HG02623 (cell line): ENCODE data around the gene ZBTB8A.
A peak's percentile ranks its signal among the peaks of the same experiment; 100 is the strongest.
"Not testable (repeated sequence)": the region's sequence is repeated elsewhere in the genome, so short reads cannot be mapped to it uniquely, and the experiment has no call there.

Source experiments
- ATAC-seq: cut with Tn5 transposase; IDR thresholded peaks from one replicate; pipeline ENCODE4 v1.9.1; 2021; ENCODE audit warnings: moderate library complexity; ENCODE audit not compliant: unreplicated experiment

Gene ZBTB8A

DNA sequence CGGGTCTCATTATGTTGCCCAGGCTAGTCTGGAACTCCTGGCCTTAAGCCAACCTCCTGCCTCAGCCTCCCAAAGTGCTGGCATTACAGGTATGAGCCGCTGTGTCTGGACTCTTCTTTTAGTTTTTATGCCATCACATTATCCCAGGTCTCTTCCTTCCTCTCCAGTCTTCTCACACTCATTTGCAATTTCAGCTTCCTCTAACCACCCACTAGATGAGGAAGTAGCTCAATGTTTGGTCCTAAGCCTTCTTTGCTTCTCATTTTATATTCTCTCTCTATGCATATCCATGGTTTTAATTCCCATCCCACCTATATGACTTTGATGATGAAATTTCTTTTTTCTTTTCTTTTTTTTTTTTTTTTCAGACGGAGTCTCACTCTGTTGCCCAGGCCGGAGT, 3.1 kb upstream of the ZBTB8A start:
- no peak for ATAC-seq

DNA sequence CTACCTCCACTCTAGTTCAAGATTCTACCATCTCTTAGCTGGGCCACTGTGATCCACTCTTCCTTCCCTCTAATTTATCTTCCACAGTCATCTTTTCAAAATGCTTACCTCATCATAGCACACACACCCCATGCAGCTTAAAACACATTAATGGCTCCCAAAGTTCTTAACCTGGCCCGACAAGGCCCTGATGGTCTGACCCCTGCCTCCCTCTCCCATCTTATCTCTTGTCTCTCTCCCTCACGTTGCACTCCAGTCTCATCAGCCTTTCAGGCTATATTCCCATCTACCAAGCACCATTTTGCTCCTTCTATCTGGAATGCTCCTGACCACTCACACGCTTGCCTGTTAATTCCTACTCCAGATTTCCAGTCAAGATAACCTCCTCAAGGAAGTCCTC, 2.5 kb upstream of the ZBTB8A start:
- no peak for ATAC-seq

DNA sequence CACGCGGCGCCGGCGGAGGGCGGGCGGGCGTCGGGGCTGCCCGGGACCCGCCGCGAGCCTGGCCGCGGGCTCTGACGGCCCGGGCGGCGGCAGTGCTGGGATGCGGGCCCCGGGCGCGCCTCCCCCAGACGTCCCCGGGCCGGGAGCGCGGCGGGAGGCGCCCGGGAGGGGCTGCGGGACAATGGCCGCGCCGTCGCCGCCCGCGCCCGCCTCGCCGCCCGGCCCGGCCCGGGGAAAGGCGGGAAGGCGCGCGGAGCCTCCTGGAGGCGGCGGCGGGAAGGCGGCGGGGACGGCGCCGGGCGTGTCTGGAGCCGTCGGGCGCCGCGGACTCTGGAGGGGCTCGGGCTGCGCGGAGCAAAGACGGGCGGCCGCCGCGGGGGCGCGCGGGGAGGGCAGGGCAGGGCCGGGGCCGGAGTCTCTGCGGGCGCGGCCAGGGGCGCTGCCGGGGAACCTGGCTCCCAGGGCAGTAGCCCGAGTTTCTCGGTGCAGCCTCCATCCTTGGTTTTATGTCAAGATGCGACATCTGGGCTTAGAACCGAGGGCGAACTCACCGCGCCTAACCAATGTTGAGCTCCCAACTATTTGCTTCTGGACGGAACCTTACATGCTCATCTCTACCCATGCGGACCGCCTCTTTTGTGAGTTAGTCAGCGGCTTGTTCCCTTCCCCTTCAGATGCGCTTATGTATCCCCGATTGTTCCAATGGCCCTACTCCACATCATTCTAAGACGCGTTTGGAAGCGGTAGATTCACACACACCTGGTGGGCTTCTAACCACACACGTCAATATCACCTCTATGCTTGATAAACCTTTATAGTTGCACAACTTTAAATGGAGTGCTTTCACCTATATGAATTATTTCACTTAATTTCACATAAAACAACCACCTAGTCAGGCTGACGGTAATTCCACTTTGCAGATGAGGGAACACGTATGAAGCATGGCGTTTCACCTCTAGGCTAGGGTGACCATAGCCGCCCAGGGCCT, 651 bp downstream of the ZBTB8A start:
- ATAC-seq, result no peak

DNA sequence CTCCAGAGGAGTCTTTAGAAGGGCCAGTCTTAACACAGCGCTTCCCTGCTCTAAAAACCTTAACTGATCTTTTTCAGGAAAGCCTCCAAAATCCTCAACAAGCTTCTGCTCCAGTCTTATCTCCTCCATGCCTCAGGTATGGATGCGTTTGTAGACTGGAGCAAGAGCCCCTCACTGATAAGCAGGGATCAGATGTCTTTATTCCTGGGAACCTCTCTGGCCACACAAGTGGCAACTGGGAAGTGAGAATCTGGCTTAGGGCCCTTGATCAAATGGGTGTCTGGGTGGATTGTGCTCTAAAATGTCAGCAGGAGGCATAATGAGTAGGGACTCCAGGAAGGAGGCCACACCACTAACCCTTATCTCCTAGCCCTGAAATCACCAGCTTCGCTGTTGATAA, 1.4 kb downstream of the ZBTB8A start:
- no peak for ATAC-seq

DNA sequence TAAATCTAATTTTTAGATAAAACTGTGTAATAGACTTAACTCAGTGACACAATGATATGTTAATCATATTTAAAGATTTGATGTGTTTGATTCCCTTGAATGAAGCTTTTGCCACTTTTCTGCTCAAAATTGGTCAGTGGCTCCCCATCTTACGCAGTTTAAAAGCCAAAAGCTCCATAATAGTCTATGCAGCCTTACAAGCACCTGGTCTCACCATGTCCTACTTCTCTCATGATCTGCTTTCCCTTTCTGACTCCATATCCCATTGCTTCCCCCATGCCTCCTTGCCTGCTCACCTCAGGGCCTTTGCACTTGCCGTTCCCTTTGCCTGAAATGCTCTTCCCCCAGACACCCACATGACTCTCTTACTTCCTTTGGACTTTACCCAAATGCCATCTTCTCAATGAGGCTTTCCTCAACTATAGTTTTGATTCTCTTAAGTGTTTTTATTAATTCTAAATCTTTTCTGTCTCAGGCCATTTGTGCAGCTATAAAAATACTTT, 1.9 kb downstream of the ZBTB8A start:
- no peak for ATAC-seq

DNA sequence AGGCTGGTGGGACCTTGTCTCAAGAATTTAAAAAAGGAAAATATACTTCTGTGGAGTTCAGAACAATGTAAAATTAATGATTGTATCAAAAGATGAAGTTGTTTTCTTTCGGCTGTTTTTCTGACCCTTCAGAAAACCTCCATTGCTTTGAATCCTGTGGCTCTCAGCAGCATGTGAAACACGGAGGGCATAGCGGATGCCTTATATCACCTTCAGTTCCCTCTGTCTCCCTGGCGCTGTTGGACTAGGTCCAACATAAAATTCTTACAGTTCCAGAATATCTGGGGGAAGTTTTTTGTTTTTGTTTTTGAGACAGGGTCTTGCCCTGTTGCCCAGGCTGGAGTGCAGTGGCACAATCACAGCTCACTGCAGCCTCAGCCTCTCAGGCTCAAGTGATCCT, 7.4 kb downstream of the ZBTB8A start:
- ATAC-seq, result no peak

DNA sequence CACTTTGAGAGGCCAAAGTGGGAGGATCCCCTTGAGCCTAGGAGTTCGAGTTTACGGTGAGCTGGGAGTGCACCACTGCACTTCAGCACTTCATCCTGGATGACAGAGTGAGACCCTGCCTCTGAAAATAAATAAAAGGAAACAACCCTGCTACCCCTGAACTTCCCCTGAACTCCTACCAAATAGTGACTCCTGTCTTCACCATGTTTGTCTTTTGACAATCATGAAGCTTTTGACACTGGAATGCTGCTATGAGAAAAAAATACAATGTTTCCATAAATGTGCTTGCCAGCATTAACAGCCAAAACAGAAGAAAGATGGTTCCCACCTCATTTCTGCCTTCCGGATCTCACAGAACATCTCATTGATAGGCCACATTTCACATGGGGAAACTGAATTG, 10.4 kb downstream of the ZBTB8A start:
- ATAC-seq, result no peak

DNA sequence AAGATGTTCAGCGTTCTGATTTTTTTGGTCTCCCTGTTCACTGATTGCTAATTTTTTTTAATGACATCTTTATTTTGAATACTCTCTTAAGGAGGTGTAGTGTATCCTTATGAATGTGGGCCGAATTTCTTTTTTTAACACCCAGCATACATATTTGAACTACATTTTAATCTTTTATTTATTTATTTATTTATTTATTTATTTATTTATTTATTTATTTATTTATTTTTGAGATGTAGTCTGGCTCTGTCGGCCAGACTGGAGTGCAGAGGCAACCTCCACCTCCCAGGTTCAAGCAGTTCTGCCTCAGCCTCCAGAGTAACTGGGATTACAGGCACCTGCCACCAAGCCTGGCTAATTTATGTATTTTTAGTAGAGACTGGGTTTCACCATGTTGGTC, 15.1 kb downstream of the ZBTB8A start:
- no peak for ATAC-seq

DNA sequence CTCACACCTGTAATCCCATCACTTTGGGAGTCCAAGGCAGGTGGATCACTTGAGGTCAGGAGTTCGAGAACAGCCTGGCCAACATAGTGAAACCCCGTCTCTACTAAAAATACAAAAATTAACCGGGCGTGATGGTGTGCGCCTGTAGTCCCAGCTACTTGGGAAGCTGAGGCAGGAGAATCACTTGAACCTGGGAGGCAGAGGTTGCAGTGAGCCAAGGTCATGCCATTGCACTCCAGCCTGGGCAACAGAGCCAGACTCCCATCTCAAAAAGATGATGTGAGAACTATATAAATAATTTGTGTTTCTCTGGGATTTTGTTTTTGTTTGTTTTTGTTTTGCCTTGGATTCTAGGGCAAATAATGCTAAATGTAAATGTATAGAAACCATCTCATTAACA, 17.8 kb downstream of the ZBTB8A start:
- ATAC-seq, result not testable (repeated sequence)

DNA sequence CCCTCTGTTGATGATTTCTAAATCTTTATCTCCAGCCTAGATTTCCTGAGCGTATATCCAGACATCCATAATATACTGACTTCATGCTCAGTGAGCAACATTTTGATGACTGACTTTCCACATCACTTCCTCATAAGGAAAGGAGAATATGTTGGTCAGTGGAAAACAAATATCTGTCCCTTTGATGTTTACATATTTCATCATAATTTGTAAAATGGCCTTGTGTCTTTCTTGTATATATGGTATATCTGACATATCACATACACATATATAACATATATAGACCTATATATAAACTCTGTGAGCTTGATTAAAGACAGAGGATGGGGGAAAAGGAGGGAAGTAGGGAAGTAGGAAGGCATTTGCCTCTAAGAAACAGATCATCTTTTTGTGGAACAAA, 18.6 kb downstream of the ZBTB8A start:
- ATAC-seq, result no peak

DNA sequence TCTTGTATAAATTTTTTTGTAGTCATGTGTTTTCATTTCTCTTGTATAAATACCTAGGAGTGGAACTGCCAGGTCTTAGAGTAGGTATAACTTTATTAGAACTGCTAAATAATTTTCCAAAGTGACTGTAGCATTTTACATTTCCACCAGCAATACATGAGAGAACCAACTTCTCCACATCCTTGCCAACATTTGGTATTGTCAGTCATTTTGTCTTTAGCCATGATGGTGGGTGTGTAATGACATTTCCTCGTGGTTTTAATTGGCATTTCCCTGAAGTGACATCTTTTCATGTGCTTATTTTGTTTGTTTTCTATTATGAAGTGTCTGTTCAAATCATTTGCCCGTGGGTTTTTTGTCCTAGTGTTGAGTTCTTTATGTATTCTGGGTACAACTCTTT, 29.7 kb downstream of the ZBTB8A start:
- ATAC-seq, result no peak

DNA sequence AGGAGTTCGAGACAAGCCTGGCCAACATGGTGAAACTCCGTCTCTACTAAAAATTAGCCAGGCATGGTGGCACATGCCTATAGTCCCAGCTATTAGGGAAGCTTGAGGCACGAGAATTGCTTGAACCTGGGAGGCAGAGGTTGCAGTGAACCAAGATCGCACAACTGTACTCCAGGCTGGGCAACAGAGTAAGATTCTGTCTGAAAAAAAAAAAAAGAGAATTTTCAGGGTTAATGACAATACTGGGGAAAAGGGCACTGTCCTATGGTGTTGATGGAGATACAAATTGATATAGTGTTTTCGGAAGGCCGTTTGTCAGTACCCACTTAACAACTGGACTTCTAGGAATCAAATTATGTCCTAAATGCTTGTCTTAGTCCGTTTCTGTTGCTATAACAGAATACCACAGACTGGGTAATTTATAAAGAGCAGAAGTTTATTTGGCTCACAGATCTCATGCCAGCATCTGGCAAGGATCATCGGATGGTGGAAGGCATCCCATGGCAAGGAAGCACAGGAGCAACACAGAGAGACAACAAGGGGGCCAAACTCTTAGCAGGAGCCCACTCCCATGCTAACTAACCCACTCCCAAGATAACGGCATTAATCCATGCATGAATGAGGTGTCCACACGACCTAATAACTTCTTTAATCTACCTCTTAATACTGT, 41.3 kb downstream of the ZBTB8A start:
- no peak for ATAC-seq

DNA sequence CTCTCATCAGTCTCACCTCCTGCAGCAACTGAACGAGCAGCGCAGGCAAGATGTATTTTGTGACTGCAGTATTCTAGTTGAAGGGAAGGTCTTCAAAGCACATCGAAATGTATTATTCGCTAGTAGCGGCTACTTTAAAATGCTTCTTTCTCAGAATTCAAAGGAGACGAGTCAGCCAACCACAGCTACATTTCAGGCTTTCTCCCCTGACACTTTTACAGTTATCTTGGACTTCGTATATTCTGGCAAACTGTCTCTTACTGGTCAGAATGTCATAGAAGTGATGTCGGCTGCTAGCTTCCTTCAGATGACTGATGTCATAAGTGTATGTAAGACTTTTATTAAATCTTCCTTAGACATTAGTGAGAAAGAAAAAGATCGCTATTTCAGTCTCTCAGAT, 53.7 kb downstream of the ZBTB8A start:
- no peak for ATAC-seq

DNA sequence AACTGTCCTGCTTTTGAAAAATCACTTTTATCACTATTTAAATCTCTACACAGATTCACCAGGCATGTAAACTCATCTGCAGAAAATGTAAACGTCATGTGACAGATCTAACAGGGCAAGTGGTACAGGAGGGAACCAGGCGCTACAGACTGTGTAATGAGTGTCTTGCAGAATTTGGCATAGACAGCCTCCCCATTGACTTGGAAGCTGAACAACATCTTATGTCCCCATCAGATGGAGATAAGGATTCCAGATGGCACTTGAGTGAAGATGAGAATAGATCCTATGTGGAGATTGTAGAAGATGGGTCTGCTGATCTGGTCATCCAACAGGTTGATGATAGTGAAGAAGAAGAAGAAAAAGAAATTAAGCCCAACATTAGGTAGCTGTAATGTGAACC, 60.8 kb downstream of the ZBTB8A start:
- no peak for ATAC-seq

DNA sequence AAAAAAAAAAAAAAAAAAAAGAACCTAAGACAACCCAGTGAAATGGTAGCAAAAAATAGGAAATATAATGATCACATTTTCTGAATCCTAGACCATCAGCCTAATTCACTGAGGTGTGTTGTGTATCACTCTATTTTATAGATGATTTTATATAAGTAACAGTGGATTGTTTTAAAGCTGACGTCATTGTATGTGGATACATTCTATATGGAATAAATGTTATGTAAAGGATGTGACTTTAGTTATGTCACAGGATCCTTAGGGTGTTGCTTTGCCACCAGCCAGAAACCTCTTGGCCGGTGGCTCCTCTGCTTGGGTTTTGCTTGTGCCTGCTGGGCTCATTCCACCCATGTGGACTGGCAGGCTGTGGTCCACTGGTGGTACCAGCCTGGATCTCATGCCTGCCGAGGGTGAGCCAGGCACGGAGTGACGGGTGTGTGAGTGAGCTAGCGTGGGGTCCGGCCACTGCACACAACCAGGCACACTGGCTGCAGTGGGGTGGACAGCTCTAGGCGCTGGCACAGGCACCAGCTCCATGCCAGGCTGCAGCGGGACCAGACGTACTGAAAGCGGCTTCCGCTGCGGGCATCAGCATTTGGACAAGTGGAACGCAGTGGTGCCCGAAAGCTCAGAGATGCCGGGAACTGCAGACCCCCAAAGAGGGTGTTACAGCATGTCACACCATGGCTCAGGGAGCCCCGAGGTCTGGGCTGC, 66.6 kb downstream of the ZBTB8A start:
- no peak for ATAC-seq

DNA sequence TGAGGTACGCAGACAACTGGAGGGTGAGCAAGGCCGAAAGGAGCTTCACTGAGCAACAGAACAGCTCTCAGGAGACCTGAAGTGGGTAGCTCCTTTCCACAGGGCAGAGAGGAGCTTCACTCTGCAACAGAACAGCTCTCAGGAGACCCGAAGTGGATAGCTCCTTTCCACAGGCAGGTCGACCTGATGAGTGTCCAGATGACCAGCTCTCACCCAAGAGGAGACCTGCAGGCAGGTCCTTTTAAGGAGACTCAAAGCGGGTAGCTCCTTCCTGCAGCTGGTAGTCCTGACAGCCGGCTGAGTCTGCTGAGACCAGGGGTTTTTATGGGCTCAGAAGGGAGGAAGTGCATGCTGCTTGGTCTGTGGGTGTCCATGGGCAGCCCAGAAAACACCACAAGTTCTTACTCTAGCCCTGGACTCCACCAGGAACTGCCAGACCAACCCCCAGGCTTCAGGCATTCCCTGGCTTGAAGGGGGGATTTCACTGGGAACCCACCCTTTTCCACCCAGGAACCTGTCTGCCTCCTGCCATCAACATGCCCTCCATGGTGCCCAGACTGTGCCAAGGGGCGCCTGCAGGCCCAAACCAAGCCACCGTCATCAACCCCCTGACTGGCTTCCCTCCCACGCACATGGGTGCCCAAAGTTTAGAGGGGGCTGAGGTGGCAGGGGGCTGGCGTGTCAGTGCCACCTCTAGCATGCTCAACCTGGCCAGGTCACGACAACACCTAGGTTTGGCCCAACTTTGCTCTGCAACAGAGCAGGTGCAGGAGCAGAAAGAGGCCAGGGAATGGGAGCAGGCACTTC, 67.5 kb downstream of the ZBTB8A start:
- ATAC-seq, result no peak

DNA sequence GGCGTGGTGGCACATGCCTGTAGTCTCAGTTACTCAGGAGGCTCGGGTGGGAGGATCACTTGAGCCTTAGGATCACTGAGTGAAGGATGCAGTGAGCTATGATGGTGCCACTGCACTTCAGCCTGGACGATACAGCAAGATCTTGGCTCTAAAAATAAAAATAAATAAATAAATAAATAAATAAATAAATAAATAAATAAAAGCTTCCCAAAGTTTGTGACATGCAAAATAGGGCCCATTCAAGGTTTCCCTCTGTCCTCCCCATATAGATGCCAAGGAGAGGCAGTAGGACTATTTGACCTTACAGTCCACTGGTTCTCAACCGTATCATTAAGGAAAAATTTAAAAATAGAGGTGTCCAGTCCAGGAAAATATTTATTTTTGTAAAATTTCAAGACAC, 70.0 kb downstream of the ZBTB8A start:
- ATAC-seq, result no peak

DNA sequence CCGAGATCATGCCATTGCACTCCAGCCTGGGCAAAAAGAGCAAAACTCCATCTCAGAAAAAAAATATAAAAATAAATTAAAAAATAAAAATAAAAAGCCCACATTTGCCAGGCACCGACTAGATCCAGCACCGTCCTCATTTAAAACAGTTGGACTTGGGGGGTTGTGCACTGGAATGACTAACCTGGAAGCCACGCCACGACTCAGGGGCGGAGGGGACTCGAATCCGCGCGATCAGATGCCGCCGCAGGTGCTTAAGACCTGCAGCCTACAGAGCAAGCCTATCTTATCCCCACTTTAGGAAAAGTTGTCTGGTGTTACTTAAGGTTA, 72.6 kb downstream of the ZBTB8A start:
- no peak for ATAC-seq

DNA sequence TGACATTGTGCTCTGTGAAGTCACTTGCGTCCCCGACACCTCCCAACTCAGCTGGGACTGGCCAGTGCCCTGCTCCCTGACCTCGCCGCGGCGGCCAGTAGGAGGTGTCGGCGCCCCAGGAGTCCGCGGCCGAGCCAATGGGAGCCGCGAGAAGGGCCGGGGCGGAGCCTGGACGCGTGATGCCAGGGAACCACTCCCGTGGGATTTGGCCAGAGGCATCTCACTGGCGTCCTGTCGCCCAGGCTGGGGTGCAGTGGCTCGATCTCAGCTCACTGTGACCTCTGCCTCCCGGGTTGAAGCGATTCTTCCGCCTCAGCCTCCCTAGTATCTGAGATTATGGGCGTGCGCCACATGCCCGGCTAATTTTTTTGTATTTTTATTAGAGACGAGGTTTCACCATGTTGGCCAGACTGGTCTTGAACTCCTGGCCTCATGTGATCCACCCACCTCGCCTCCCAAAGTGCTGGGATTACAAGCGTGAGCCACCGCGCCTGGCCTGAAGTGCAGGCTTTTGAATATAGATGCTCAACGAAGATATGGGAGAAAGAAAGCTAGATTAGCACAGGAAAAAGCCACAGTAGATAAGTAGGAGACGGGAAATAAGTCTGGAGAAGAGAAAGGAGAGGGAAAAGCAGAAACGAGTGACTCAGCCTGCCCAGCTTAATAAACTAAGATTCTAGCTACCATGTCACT, 73.1 kb downstream of the ZBTB8A start:
- ATAC-seq, result peak; percentile 72

DNA sequence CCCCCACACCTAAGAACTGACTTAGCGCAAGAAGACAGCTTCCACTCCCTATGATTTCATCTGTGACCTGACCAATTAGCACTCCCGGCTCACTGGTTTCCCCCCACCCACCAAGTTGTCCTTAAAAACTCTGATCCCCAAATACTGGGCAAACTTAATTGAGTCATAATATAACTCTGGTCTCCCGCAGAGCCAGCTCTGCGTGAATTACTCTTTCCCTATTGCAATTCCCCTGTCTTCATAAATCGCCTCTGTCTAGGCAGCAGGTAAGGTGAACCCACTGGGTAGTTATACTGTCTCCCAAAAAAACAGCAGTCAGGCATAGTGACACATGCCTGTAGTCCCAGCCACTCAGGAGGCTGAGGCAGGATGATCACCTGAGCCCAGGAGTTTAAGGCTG, 74.2 kb downstream of the ZBTB8A start:
- ATAC-seq, result no peak
